Tibial nerve (tissue), 4 donors: Measurements from ENCODE around the gene FGGY. TPM values are rescaled to one million over a fixed set of nuclear protein-coding genes. Genes with fewer than 3 reads are reported as not detected.

ENCODE experiments used
- DNase-seq, 2 donors: peaks; one replicate each; pipeline ENCODE4 v3.0.0-alpha.2; 2019; ENCODE audit warnings: low spot score in 2 of 2
- H3K27ac ChIP-seq, 4 donors: fragments of 200-600 bp; sonication (generic) in 3 of 4; one replicate each; pipeline ENCODE4 v1.5.1; 2017 to 2019; ENCODE audit warnings: mild to moderate bottlenecking in 1 of 4
- H3K27me3 ChIP-seq, 2 donors: fragments of 200-600 bp; sonication (generic) in 1 of 2; one replicate each; pipeline versions ENCODE4 v1.5.1 to v1.6.0; 2017 to 2019
- H3K36me3 ChIP-seq, 3 donors: fragments of 200-600 bp; sonication (generic); one replicate each; pipeline ENCODE4 v1.5.1; 2018 to 2019
- H3K4me1 ChIP-seq, 4 donors: fragments of 200-600 bp; sonication (generic) in 3 of 4; one replicate each; pipeline ENCODE4 v1.5.1; 2017 to 2019
- H3K4me3 ChIP-seq, 4 donors: fragments of 200-600 bp; sonication (generic) in 3 of 4; one replicate each; pipeline ENCODE4 v1.5.1; 2017 to 2019; ENCODE audit warnings: mild to moderate bottlenecking in 1 of 4, moderate library complexity in 1 of 4
- H3K9me3 ChIP-seq, 4 donors: fragments of 200-600 bp; sonication (generic) in 3 of 4; one replicate each; pipeline ENCODE4 v1.5.1; 2017 to 2019
- CTCF ChIP-seq, 5 experiments: fragments of 200-600 bp in 3 of 5; fragments of 450-650 bp in 2 of 5; sonication (generic) in 3 of 5; IDR thresholded peaks; one replicate each; pipeline ENCODE4 v1.5.1; 2016 to 2019; ENCODE audit warnings: antibody characterized with exemption in 5 of 5, mild to moderate bottlenecking in 3 of 5, moderate library complexity in 2 of 5
- EP300 ChIP-seq, 2 donors: sonication (generic); formaldehyde crosslinking; IDR thresholded peaks; one replicate each; pipeline ENCODE4 v1.6.1; 2017; ENCODE audit warnings: antibody characterized with exemption in 2 of 2, mild to moderate bottlenecking in 1 of 2
- POLR2A ChIP-seq, 2 donors: fragments of 450-650 bp; IDR thresholded peaks; one replicate each; pipeline ENCODE4 v1.6.1; 2017; ENCODE audit warnings: antibody characterized with exemption in 2 of 2, mild to moderate bottlenecking in 2 of 2, moderate library complexity in 2 of 2
- WGBS, 2 donors: methylation state at CpG; one replicate each; pipeline ENCODE4 v1.1.5; 2018; 5-methylcytosine and 5-hydroxymethylcytosine counted together
- total RNA-seq, 4 donors: library from RNA; depleted of rRNA; stranded (reverse); fragments of >200 nt; gene quantifications; one replicate each; pipeline ENCODE4 v1.1.0, GENCODE V29; 2016

FGGY gene
- total RNA-seq, 4 donors from 2014 or later, result 27.0 to 40.6 (median 32.9) TPM

GRCh38 chr1:59474496-59474895 is 177.6 kb downstream of the FGGY start:
- WGBS, 2 donors, result 90 to 97% methylated on average over 2 of the region's 2 CpGs
- no peak for TF ChIP-seq CTCF (IDR thresholded peaks at IDR 0.05)
- TF ChIP-seq POLR2A (IDR thresholded peaks at IDR 0.05), result no peak
- no peak for TF ChIP-seq EP300 (IDR thresholded peaks at IDR 0.05)
- Histone ChIP-seq H3K27me3 (no peaks in the 10 kb centered on the region), H3K9me3 (no peaks in the 10 kb centered on the region), H3K4me1 (no peaks in the 10 kb centered on the region), H3K4me3 (no peak overlapping the region), H3K36me3 (peaks cover 0 to 19% (median 0%) of the 10 kb centered on the region in 3 donors), H3K27ac (no peak overlapping the region)
- DNase-seq, result no peak

GRCh38 chr1:59475737-59476136 is 178.8 kb downstream of the FGGY start:
- Histone ChIP-seq H3K4me1 (no peaks in the 10 kb centered on the region), H3K36me3 (peaks cover 0 to 19% (median 0%) of the 10 kb centered on the region in 3 donors), H3K9me3 (no peaks in the 10 kb centered on the region), H3K27me3 (no peaks in the 10 kb centered on the region), H3K4me3 (no peak overlapping the region), H3K27ac (no peak overlapping the region)
- no peak for TF ChIP-seq CTCF (IDR thresholded peaks at IDR 0.05)
- no peak for TF ChIP-seq EP300 (IDR thresholded peaks at IDR 0.05)
- no peak for TF ChIP-seq POLR2A (IDR thresholded peaks at IDR 0.05)
- DNase-seq, result no peak
- 80 to 82% methylated on average over 4 of the region's 4 CpGs for WGBS, 2 donors

- DNase-seq, result no peak
- TF ChIP-seq EP300 (IDR thresholded peaks at IDR 0.05), result no peak
- TF ChIP-seq CTCF (IDR thresholded peaks at IDR 0.05), result no peak
- TF ChIP-seq POLR2A (IDR thresholded peaks at IDR 0.05), result no peak
- Histone ChIP-seq H3K27ac (no peak overlapping the region), H3K4me3 (no peak overlapping the region), H3K36me3 (peaks cover 0 to 14% (median 0%) of the 10 kb centered on the region in 3 donors), H3K9me3 (no peaks in the 10 kb centered on the region), H3K27me3 (no peaks in the 10 kb centered on the region), H3K4me1 (no peaks in the 10 kb centered on the region)
- 91 to 92% methylated on average over 6 of the region's 6 CpGs for whole genome bisulfite sequencing, 2 donors
These were observed 180.4 kb downstream of the FGGY start for GRCh38 chr1:59477286-59477685.

- Histone ChIP-seq H3K27ac (no peak overlapping the region), H3K36me3 (peaks cover 0 to 13% (median 0%) of the 10 kb centered on the region in 3 donors), H3K4me1 (no peaks in the 10 kb centered on the region), H3K4me3 (no peak overlapping the region), H3K9me3 (no peaks in the 10 kb centered on the region), H3K27me3 (no peaks in the 10 kb centered on the region)
- no peak for DNase-seq
- WGBS, 2 donors, result 77 to 80% methylated on average over 4 of the region's 4 CpGs
- TF ChIP-seq POLR2A (IDR thresholded peaks at IDR 0.05) (no peak), CTCF (IDR thresholded peaks at IDR 0.05) (no peak), EP300 (IDR thresholded peaks at IDR 0.05) (no peak)
These were observed 181.0 kb downstream of the FGGY start for GRCh38 chr1:59477867-59478266.

GRCh38 chr1:59478822-59479221 is 181.9 kb downstream of the FGGY start:
- 85 to 93% methylated on average over 2 of the region's 2 CpGs for WGBS, 2 donors
- Histone ChIP-seq H3K9me3 (no peaks in the 10 kb centered on the region), H3K4me3 (no peak overlapping the region), H3K27ac (no peak overlapping the region), H3K27me3 (no peaks in the 10 kb centered on the region), H3K36me3 (peaks cover 0 to 6% (median 0%) of the 10 kb centered on the region in 3 donors), H3K4me1 (peaks cover 0 to 3% (median 0%) of the 10 kb centered on the region in 4 donors)
- DNase-seq, result no peak
- TF ChIP-seq EP300 (IDR thresholded peaks at IDR 0.05) (no peak), CTCF (IDR thresholded peaks at IDR 0.05) (no peak), POLR2A (IDR thresholded peaks at IDR 0.05) (no peak)
